Non-pigmented ciliary epithelial cell (primary cell): Measurements from ENCODE around the gene TK2.
"Not testable (repeated sequence)": the region's sequence is repeated elsewhere in the genome, so short reads cannot be mapped to it uniquely, and the experiment has no call there.

Experiments
- DNase-seq: peaks from one replicate; pipeline ENCODE4 v3.0.0-alpha.2; 2010; ENCODE audit warnings: low read depth

TK2 gene

DNA sequence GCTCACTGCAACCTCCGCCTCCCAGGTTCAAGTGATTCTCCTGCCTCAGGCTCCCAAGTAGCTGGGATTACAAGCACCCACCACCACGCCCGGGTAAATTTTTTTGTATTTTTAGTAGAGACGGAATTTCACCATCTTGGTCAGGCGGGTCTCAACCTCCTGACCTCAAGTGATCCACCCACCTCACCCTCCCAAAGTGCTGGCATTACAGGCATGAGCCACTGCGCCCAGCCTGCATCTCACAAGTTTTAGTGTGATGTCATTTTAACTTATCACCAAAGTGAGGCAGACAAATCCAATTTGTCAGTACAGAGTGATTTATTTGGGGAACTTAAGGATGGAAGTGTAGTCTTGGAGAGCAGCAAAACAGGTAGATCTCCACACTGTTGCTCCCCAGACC, 83.3 kb downstream of the TK2 start:
- not testable (repeated sequence) for DNase-seq

DNA sequence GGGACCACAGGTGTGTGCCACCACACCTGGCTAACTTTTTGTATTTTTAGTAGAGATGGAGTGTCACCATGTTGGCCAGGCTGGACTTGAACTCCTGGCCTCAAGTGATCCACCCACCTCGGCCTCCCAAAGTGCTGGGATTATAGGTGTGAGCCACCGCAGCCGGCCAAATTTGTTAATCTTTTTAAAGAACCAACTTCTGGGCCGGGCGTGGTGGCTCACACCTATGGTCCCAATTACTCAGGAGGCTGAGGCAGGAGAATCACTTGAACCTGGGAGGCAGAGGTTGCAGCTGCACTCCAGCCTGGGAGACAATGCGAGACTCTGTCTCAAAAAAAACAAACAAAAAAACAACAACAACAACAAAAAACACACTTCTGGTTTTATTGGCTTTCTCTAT, 84.0 kb downstream of the TK2 start:
- not testable (repeated sequence) for DNase-seq

DNA sequence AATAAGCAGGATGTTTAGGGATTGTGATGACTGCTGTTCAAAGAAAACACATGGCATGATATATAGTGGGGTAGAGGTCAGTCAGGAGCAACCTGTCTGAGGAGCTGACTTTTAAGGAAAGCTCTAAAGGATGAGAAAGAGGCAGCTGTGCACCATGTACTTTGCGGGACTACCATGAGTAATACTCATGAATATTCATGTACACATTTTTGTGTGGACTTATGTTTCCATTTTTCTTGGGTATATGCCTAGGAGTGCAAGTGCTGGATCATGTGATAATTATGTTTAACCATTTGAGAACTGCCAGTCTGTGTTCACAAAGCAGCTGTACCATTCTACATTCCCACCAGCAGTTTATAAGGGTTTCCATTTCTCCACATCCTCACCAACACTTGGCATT, 87.0 kb downstream of the TK2 start:
- DNase-seq, result no peak

DNA sequence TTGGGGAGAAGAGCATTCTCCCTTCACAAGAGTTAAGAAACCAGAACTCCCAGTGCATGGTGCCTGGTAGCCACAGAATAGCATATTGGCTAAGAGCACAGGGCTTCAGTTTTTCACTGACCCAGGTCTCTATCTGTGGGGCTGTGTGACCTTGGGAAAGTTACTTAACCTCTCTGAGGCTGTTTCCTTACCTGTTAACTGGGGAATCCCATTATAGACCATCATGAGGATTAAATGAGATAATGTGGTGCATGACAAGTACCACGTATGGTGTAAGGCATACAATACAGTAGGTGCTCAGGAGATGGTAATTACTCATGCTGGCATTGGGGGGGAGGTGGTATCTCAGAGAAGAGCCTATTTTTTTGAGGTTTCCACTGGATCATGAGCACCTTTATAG, 89.2 kb downstream of the TK2 start:
- no peak for DNase-seq

DNA sequence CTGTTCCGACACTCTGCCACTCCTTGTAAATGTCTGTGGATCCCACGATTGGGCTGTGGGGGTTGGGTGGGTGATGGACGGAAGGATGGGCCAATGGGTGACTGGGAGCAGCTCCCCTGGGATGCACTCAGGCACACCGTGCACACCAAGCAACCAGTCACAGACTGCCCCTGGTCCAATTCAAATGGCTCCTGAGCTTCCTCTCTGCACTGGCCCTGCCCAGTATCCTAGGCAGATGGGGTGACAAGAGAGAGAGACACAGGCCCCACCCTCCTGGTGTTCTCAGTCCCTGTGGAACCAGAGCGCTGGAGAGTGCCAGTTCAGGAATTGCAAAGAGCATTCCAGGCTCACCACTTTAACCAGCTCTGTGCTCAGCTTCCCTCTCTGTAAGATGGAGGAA, 90.0 kb downstream of the TK2 start:
- no peak for DNase-seq

DNA sequence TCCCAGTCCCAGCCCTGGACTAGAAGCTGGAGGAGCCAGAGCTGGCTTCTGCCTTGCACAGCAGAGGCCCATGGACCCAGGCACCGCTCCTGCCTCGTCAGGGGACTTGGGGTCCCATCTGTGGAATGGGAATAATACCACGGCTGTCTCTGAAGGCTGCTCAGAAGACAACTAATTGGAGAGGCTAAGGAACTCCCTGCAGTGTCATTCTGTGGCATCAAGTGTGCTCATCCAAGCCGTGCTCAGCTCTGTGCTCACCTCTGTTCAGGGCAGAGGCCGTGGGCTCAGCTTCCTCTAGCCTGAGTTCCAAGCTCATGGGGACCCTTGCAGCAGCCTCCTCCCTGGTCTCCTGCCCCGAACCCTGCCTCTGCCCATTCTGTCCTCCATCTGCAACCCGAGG, 91.1 kb downstream of the TK2 start:
- no peak for DNase-seq

DNA sequence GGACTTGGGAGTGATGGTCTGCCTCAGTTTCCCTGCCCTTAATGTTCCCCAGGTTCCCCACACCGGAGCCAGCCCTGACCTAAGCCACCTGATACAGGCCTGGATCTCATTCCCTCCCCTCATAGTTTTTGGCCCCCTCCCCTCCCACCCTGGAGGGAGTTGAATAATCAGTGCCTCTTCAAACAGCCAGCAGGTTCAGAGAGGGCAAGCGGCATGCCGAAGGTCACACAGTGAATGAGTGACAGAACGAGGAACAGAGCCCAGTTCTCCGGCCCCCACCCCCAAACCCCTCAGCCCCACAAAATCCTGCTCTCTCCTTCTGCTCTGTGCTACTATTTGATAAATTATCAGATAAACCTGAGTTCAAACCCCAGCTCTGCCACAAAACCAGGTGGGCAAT, 91.6 kb downstream of the TK2 start:
- no peak for DNase-seq
